Measurements from ENCODE around the gene HTR6. TPM values are rescaled to one million over a fixed set of nuclear protein-coding genes. Genes with fewer than 3 reads are reported as not detected.

HTR6 gene
- total RNA-seq, 1 experiment from 2014 or later, result 0.57 TPM

DNA sequence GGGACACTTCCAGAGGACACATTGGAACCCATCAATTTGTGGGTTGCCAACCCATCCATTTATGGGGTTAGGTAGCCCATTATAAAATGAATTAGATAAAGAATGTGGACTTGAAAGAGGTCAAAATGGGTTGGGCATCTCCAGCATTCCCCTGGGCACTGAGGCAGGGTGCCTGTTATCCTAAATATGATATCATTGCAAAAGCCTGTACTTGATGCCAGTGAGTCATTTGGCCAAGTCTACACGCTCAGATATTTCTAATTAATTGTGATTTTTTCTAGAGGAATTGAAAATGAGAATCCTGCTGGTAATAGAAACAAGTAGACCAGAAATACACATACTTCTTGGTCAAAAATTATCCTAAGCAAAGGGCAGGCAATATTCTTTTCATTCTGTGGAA lies 42.5 kb upstream of the HTR6 start:
- POLR2A ChIA-PET, result no interaction called here

More for the DNA sequence above, 42.5 kb upstream of the HTR6 start:
- no TSS peak for BruUV-seq (replicated peaks)
- DNase-seq (ENCODE audit: low read depth, low spot score), result no peak
- Histone ChIP-seq H3K36me3 (ENCODE audit: control insufficient read depth in 1 of 2, insufficient read depth in 2 of 2, low read length in 2 of 2) (peaks cover 0 to 3% of the 10 kb centered on the region in 2 experiments; a peak in 1 of 4 replicates), H4K20me1 (ENCODE audit: insufficient read depth) (peaks cover 15% of the 10 kb centered on the region; the same call in 1 of the 2 replicates), H3K27ac (ENCODE audit: low read depth, low read length) (no peak overlapping the region), H3K9me2 (ENCODE audit: insufficient read depth) (no peaks in the 10 kb centered on the region), H3K79me2 (ENCODE audit: insufficient read depth, low read length) (peaks cover 43% of the 10 kb centered on the region), H3K9ac (ENCODE audit: low read length) (no peak overlapping the region), H3K4me2 (ENCODE audit: low read length) (no peak overlapping the region), H2AFZ (ENCODE audit: low read depth, low read length, poor library complexity, severe bottlenecking) (no peak overlapping the region), H3K4me1 (ENCODE audit: control insufficient read depth in 1 of 2, insufficient read depth in 2 of 2, low read length in 2 of 2) (no peaks in the 10 kb centered on the region), H3K4me3 (replicated peaks in 1 of 2; ENCODE audit: low read depth in 1 of 2, low read length in 2 of 2) (no peak overlapping the region), H3K9me3 (ENCODE audit: control insufficient read depth in 1 of 2, insufficient read depth in 1 of 2, low read depth in 1 of 2, low read length in 2 of 2) (no peaks in the 10 kb centered on the region), H3K27me3 (ENCODE audit: insufficient read depth, low read length) (no peaks in the 10 kb centered on the region)
- ChIA-PET RAD21 (ENCODE audit: low non-redundant PET in 1 of 2, low total read pairs in 2 of 2, uncharacterized antibody in 2 of 2, unreplicated experiment in 2 of 2) (no interaction called here), CTCF (no interaction called here)
- TF ChIP-seq EZH2phosphoT487 (IDR thresholded peaks at IDR 0.05; ENCODE audit: borderline replicate concordance) (no peak), POLR2AphosphoS5 (IDR thresholded peaks at IDR 0.05; ENCODE audit: low read depth, low read length) (no peak), YY1 (IDR thresholded peaks at IDR 0.05; ENCODE audit: extremely low read depth, insufficient replicate concordance, low read depth, low read length) (no peak), EZH2 (IDR thresholded peaks at IDR 0.05) (no peak), CBX3 (IDR thresholded peaks at IDR 0.05; ENCODE audit: low read depth) (no peak), ZFX (IDR thresholded peaks at IDR 0.05) (no peak), ZNF274 (IDR thresholded peaks at IDR 0.05; ENCODE audit: low read depth, low read length) (no peak), ELF1 (IDR thresholded peaks at IDR 0.05; ENCODE audit: borderline replicate concordance, low read depth) (no peak), POLR2A (IDR thresholded peaks at IDR 0.05; ENCODE audit: borderline replicate concordance, extremely low read depth, insufficient read depth, insufficient read length) (no peak), JUND (IDR thresholded peaks at IDR 0.05) (no peak)
- TF ChIP-seq, protein P1, sequence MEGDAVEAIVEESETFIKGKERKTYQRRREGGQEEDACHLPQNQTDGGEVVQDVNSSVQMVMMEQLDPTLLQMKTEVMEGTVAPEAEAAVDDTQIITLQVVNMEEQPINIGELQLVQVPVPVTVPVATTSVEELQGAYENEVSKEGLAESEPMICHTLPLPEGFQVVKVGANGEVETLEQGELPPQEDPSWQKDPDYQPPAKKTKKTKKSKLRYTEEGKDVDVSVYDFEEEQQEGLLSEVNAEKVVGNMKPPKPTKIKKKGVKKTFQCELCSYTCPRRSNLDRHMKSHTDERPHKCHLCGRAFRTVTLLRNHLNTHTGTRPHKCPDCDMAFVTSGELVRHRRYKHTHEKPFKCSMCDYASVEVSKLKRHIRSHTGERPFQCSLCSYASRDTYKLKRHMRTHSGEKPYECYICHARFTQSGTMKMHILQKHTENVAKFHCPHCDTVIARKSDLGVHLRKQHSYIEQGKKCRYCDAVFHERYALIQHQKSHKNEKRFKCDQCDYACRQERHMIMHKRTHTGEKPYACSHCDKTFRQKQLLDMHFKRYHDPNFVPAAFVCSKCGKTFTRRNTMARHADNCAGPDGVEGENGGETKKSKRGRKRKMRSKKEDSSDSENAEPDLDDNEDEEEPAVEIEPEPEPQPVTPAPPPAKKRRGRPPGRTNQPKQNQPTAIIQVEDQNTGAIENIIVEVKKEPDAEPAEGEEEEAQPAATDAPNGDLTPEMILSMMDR (IDR thresholded peaks at IDR 0.05 in 2 of 3, conservative IDR thresholded peaks at IDR 0.05 in 1 of 3; ENCODE audit: borderline replicate concordance in 1 of 3, insufficient read depth in 1 of 3, low read depth in 2 of 3, low read length in 2 of 3), result no peak
- TF ChIP-seq, protein P2, sequence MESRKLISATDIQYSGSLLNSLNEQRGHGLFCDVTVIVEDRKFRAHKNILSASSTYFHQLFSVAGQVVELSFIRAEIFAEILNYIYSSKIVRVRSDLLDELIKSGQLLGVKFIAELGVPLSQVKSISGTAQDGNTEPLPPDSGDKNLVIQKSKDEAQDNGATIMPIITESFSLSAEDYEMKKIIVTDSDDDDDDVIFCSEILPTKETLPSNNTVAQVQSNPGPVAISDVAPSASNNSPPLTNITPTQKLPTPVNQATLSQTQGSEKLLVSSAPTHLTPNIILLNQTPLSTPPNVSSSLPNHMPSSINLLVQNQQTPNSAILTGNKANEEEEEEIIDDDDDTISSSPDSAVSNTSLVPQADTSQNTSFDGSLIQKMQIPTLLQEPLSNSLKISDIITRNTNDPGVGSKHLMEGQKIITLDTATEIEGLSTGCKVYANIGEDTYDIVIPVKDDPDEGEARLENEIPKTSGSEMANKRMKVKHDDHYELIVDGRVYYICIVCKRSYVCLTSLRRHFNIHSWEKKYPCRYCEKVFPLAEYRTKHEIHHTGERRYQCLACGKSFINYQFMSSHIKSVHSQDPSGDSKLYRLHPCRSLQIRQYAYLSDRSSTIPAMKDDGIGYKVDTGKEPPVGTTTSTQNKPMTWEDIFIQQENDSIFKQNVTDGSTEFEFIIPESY (IDR thresholded peaks at IDR 0.05; ENCODE audit: extremely low read depth, insufficient replicate concordance, low read length), result no peak
- TF ChIP-seq, protein P3, sequence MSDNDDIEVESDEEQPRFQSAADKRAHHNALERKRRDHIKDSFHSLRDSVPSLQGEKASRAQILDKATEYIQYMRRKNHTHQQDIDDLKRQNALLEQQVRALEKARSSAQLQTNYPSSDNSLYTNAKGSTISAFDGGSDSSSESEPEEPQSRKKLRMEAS (IDR thresholded peaks at IDR 0.05), result no peak
- TF ChIP-seq, protein P4, sequence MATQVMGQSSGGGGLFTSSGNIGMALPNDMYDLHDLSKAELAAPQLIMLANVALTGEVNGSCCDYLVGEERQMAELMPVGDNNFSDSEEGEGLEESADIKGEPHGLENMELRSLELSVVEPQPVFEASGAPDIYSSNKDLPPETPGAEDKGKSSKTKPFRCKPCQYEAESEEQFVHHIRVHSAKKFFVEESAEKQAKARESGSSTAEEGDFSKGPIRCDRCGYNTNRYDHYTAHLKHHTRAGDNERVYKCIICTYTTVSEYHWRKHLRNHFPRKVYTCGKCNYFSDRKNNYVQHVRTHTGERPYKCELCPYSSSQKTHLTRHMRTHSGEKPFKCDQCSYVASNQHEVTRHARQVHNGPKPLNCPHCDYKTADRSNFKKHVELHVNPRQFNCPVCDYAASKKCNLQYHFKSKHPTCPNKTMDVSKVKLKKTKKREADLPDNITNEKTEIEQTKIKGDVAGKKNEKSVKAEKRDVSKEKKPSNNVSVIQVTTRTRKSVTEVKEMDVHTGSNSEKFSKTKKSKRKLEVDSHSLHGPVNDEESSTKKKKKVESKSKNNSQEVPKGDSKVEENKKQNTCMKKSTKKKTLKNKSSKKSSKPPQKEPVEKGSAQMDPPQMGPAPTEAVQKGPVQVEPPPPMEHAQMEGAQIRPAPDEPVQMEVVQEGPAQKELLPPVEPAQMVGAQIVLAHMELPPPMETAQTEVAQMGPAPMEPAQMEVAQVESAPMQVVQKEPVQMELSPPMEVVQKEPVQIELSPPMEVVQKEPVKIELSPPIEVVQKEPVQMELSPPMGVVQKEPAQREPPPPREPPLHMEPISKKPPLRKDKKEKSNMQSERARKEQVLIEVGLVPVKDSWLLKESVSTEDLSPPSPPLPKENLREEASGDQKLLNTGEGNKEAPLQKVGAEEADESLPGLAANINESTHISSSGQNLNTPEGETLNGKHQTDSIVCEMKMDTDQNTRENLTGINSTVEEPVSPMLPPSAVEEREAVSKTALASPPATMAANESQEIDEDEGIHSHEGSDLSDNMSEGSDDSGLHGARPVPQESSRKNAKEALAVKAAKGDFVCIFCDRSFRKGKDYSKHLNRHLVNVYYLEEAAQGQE (IDR thresholded peaks at IDR 0.05; ENCODE audit: low read depth), result no peak
- no peak for ATAC-seq
- intact Hi-C loops (cut with micrococcal nuclease), result no loop called here
